HFF-Myc (cell line): Measurements from ENCODE around the gene ANKS1A.
"Not testable (repeated sequence)": the region's sequence is repeated elsewhere in the genome, so short reads cannot be mapped to it uniquely, and the experiment has no call there.

ENCODE experiments used
- DNase-seq: peaks from one replicate; pipeline ENCODE4 v3.0.0-alpha.2; 2011; ENCODE audit warnings: low read depth; ENCODE audit errors: extremely low read depth
- H3K4me3 ChIP-seq: replicated peaks from 2 replicates; pipeline ENCODE4 v1.5.1; 2011; ENCODE audit warnings: low read depth, mild to moderate bottlenecking, control low read depth, low read length
- CTCF ChIP-seq: IDR thresholded peaks from 2 replicates; pipeline ENCODE4 v1.5.1; 2012; ENCODE audit warnings: mild to moderate bottlenecking, low read depth, low read length, control low read depth; ENCODE audit errors: missing control alignments

Gene ANKS1A

GRCh38 chr6:34887753-34888513 is 1.1 kb upstream of the ANKS1A start, which contains the start of gene TAF11:
TAF11 (minus strand) TSS chr6:34888042; CDS start chr6:34887957, 85 bp downstream.
- H3K4me3 ChIP-seq, result peak within 1 kb of the TSS; percentile 88
- peak; percentile 87 for DNase-seq
- no peak for TF ChIP-seq CTCF

GRCh38 chr6:34888514-34888856 is 570 bp upstream of the ANKS1A start:
- peak overlapping the region; percentile 88 for H3K4me3 ChIP-seq
- no peak for DNase-seq
- TF ChIP-seq CTCF, result no peak

GRCh38 chr6:34890533-34890925 is 1.5 kb downstream of the ANKS1A start:
- TF ChIP-seq CTCF, result no peak
- H3K4me3 ChIP-seq, result peak overlapping the region; percentile 88
- no peak for DNase-seq

GRCh38 chr6:34891296-34891695 is 2.2 kb downstream of the ANKS1A start:
- DNase-seq, result no peak
- TF ChIP-seq CTCF, result no peak
- no peak overlapping the region for H3K4me3 ChIP-seq

GRCh38 chr6:34894693-34895092 is 5.6 kb downstream of the ANKS1A start:
- H3K4me3 ChIP-seq, result no peak overlapping the region

GRCh38 chr6:34897130-34897529 is 8.1 kb downstream of the ANKS1A start:
- no peak for DNase-seq
- H3K4me3 ChIP-seq, result no peak overlapping the region
- no peak for TF ChIP-seq CTCF

More at GRCh38 chr6:34894693-34895092, 5.6 kb downstream of the ANKS1A start:
- TF ChIP-seq CTCF, result no peak
- DNase-seq, result no peak

- no peak overlapping the region for H3K4me3 ChIP-seq
- DNase-seq, result no peak
- TF ChIP-seq CTCF, result no peak
These were observed 8.7 kb downstream of the ANKS1A start for GRCh38 chr6:34897716-34898115.

- not testable (repeated sequence) for DNase-seq, H3K4me3 ChIP-seq
These were observed 10.7 kb downstream of the ANKS1A start for GRCh38 chr6:34899748-34900147.
